Measurements from ENCODE around the gene DMRT3.

- TF ChIP-seq EZH2phosphoT487 (IDR thresholded peaks at IDR 0.05; ENCODE audit: borderline replicate concordance, low read length) (no peak), CTCF (IDR thresholded peaks at IDR 0.05; ENCODE audit: low read depth, low read length, poor library complexity, severe bottlenecking) (no peak)
Observed at GRCh38 chr9:973295-973834, 3.1 kb upstream of the DMRT3 start.
